Erythroblast (primary cell): ENCODE measurements around the gene ASGR2.

Source experiments
- GATA1 ChIP-seq: IDR thresholded peaks from 2 replicates; pipeline ENCODE4 v1.6.1; 2011; ENCODE audit warnings: low read depth, mild to moderate bottlenecking, control low read depth, low read length, moderate library complexity
- POLR2A ChIP-seq: IDR thresholded peaks from 2 replicates; pipeline ENCODE4 v1.6.1; 2011; ENCODE audit warnings: mild to moderate bottlenecking, low read length

- TF ChIP-seq POLR2A (no peak), GATA1 (no peak)
Observed at GRCh38 chr17:7107795-7108559, 6.6 kb downstream of the ASGR2 start.
